GM12878 (cell line): Measurements from ENCODE around the gene SIAH2. TPM values are rescaled to one million over a fixed set of nuclear protein-coding genes. Genes with fewer than 3 reads are reported as not detected.

ENCODE experiments used
- ATAC-seq: fragments of 200-7000 bp; cut with Tn5 transposase; 3 replicates; pipeline ENCODE4 v1.9.1; 2020; ENCODE audit warnings: mild to moderate bottlenecking, moderate library complexity
- BruUV-seq: library from RNA; stranded (reverse); fragments of 400-500 nt; replicated peaks from 2 replicates; lab custom pipeline; 2021; lab: Mats Ljungman, UMichigan
- CTCF ChIA-PET: fragments of 300-600 bp; sonication (Branson Sonifier 250); formaldehyde crosslinking; extraction: SDS; loops from one replicate; lab custom pipeline; 2021; ENCODE audit warnings: inconsistent platforms; lab: Yijun Ruan, JAX
- POLR2A ChIA-PET: fragments of 350-600 bp; formaldehyde crosslinking; extraction: SDS; loops from one replicate; lab custom pipeline; 2021; ENCODE audit warnings: inconsistent platforms; lab: Charles Lee
- RAD21 ChIA-PET: fragments of 300-600 bp; sonication (Branson Sonifier 250); formaldehyde crosslinking; loops from one replicate; lab custom pipeline; 2023; ENCODE audit warnings: antibody characterized with exemption; ENCODE audit not compliant: unreplicated experiment; lab: Charles Lee
- SMC1A ChIA-PET: fragments of 300-600 bp; sonication (Branson Sonifier 250); formaldehyde crosslinking; loops from one replicate; lab custom pipeline; 2023; ENCODE audit not compliant: unreplicated experiment, uncharacterized antibody; lab: Charles Lee
- DNase-seq: peaks from one replicate; pipeline ENCODE4 v3.0.0-alpha.2; 2011; ENCODE audit warnings: low read depth, low spot score
- FAIRE-seq: peaks from 3 replicates; lab custom pipeline; 2011; peaks lifted over from hg19 to GRCh38; lab: Jason Lieb, UNC
- H2AFZ ChIP-seq: 2 replicates; pipeline ENCODE4 v1.6.0; 2011; ENCODE audit warnings: low read depth, low read length, control low read depth; ENCODE audit not compliant: control insufficient read depth
- H3K27ac ChIP-seq: 2 replicates; pipeline ENCODE4 v1.5.1; 2011; ENCODE audit warnings: control low read depth; ENCODE audit not compliant: control insufficient read depth, insufficient read depth
- H3K27me3 ChIP-seq, 2 experiments: replicated peaks in 1 of 2; 2 replicates each; pipeline versions ENCODE4 v1.6.0 to v1.6.1; 2011; ENCODE audit warnings: low read length in 1 of 2; ENCODE audit not compliant: control insufficient read depth in 2 of 2, insufficient read depth in 2 of 2
- H3K36me3 ChIP-seq, 2 experiments: 2 replicates each; pipeline ENCODE4 v1.5.1; 2011; ENCODE audit warnings: low read length in 1 of 2; ENCODE audit not compliant: control insufficient read depth in 2 of 2, insufficient read depth in 2 of 2
- H3K4me1 ChIP-seq: 2 replicates; pipeline ENCODE4 v1.6.1; 2011; ENCODE audit warnings: mild to moderate bottlenecking, low read length, moderate library complexity, mixed read lengths; ENCODE audit not compliant: control insufficient read depth, insufficient read depth
- H3K4me2 ChIP-seq: 2 replicates; pipeline ENCODE4 v1.6.0; 2011; ENCODE audit warnings: control low read depth; ENCODE audit not compliant: control insufficient read depth, insufficient read depth
- H3K4me3 ChIP-seq: fragments of 200-600 bp; sonication (generic); 2 replicates; pipeline ENCODE4 v1.5.1; 2016
- H3K79me2 ChIP-seq: 2 replicates; pipeline ENCODE4 v1.6.0; 2011; ENCODE audit warnings: low read length; ENCODE audit not compliant: control insufficient read depth, insufficient read depth
- H3K9ac ChIP-seq: 2 replicates; pipeline ENCODE4 v1.8.0; 2011; ENCODE audit warnings: low read length, control low read depth, mixed read lengths; ENCODE audit not compliant: control insufficient read depth, insufficient read depth
- H3K9me3 ChIP-seq: replicated peaks from 3 replicates; pipeline ENCODE4 v1.5.1; 2011; ENCODE audit warnings: mild to moderate bottlenecking, low read length; ENCODE audit not compliant: control insufficient read depth, insufficient read depth
- H4K20me1 ChIP-seq: 2 replicates; pipeline ENCODE4 v1.6.0; 2011; ENCODE audit not compliant: control insufficient read depth, insufficient read depth
- BACH1 ChIP-seq: fragments of 450-650 bp; IDR thresholded peaks from 2 replicates; pipeline ENCODE4 v1.6.1; 2017; ENCODE audit warnings: mild to moderate bottlenecking, borderline replicate concordance
- CUX1 ChIP-seq: IDR thresholded peaks from 2 replicates; pipeline ENCODE4 v1.6.1; 2012; ENCODE audit warnings: improper control_type of control experiment, low read depth, low read length; ENCODE audit not compliant: insufficient replicate concordance
- JUND ChIP-seq: IDR thresholded peaks from 2 replicates; pipeline ENCODE4 v1.6.1; 2012; ENCODE audit warnings: low read depth, mild to moderate bottlenecking, low read length, improper control_type of control experiment, moderate library complexity
- MTA2 ChIP-seq: fragments of 450-650 bp; IDR thresholded peaks from 2 replicates; pipeline ENCODE4 v1.6.1; 2016; ENCODE audit warnings: low read depth, mild to moderate bottlenecking, moderate library complexity
- NFYA ChIP-seq: IDR thresholded peaks from 2 replicates; pipeline ENCODE4 v1.6.1; 2011; ENCODE audit warnings: low read depth, mild to moderate bottlenecking, low read length, improper control_type of control experiment, borderline replicate concordance
- NKRF ChIP-seq: fragments of 450-650 bp; conservative IDR thresholded peaks from 2 replicates; pipeline ENCODE4 v1.6.1; 2017; ENCODE audit warnings: mild to moderate bottlenecking, moderate library complexity
- NR2C2 ChIP-seq: IDR thresholded peaks from 2 replicates; pipeline ENCODE4 v1.6.1; 2011; ENCODE audit warnings: borderline replicate concordance, low read depth; ENCODE audit not compliant: control insufficient read depth, insufficient read length
- POLR2AphosphoS2 ChIP-seq: IDR thresholded peaks from 2 replicates; pipeline ENCODE4 v1.6.1; 2011; ENCODE audit warnings: low read depth, mild to moderate bottlenecking, low read length, improper control_type of control experiment, moderate library complexity
- SUPT20H ChIP-seq: IDR thresholded peaks from 2 replicates; pipeline ENCODE4 v1.6.1; 2011; ENCODE audit warnings: low read depth, mild to moderate bottlenecking, low read length, moderate library complexity, borderline replicate concordance; ENCODE audit not compliant: control insufficient read depth
- WRNIP1 ChIP-seq: IDR thresholded peaks from 2 replicates; pipeline ENCODE4 v1.6.1; 2011; ENCODE audit warnings: low read depth, low read length, improper control_type of control experiment, borderline replicate concordance
- YY1 ChIP-seq: IDR thresholded peaks from 2 replicates; pipeline ENCODE4 v1.6.1; 2011; ENCODE audit warnings: low read depth, mild to moderate bottlenecking, low read length
- ZSCAN29 ChIP-seq: fragments of 450-650 bp; IDR thresholded peaks from 2 replicates; pipeline ENCODE4 v1.6.1; 2017; ENCODE audit warnings: mild to moderate bottlenecking, moderate library complexity
- WGBS: methylation state at CpG from one replicate; pipeline ENCODE4 v1.1.6; 2016; ENCODE audit warnings: low lambda C conversion rate; ENCODE audit not compliant: insufficient replicate concordance, insufficient coverage; ENCODE audit errors: missing lambda C conversion rate; 5-methylcytosine and 5-hydroxymethylcytosine counted together
- in situ Hi-C: fragments of 300-500 bp; cut with MboI; formaldehyde crosslinking; loops from 9 replicates; pipeline ENCODE4 v1.14.3; 2018; ENCODE audit warnings: mixed read lengths
- intact Hi-C: fragments of 100-400 bp; cut with micrococcal nuclease; formaldehyde crosslinking; loops from one replicate; pipeline ENCODE4 v1.14.2; 2022; ENCODE audit not compliant: unreplicated experiment
- polyA plus RNA-seq, 11 experiments: library from polyadenylated mRNA; depleted of rRNA in 4 of 11; unstranded in 6 of 11; stranded (reverse) in 5 of 11; fragments of >200 nt; fragmentation: Nextera tagmentation in 4 of 11; fragmentation: Illumina TruSeq in 1 of 11; extraction: Ambion mirVana in 4 of 11; extraction: Trizol in 1 of 11; gene quantifications; 1 replicate in 1 of 11; 2 replicates in 10 of 11; pipeline versions ENCODE4 v1.2.1 to v1.2.3, GENCODE V29; 2011 to 2016; ENCODE audit warnings: inconsistent platforms in 2 of 11, missing spikeins in 2 of 11, low read depth in 1 of 11
- total RNA-seq, 4 experiments: library from RNA; depleted of rRNA in 3 of 4; stranded (reverse); fragments of >200 nt in 3 of 4; fragmentation: Illumina TruSeq in 1 of 4; extraction: Trizol in 1 of 4; gene quantifications; 2 replicates each; pipeline versions ENCODE4 v1.2.1 to v1.2.3, GENCODE V29; 2013 to 2021
- TF ChIP-seq, protein P1 (sequence below): fragments of 450-650 bp; IDR thresholded peaks from 2 replicates; pipeline ENCODE4 v1.6.1; 2017; ENCODE audit warnings: borderline replicate concordance

Gene SIAH2
- total and polyA plus RNA-seq, 10 of the 15 experiments (the other 5 are each of a cell fraction or from before 2014, with no cell fraction given): 3.3 to 51.5 (median 29.7) TPM

- FAIRE-seq: no peak
- Histone ChIP-seq H3K9me3 (no peaks in the 10 kb centered on the region), H3K27ac (no peak overlapping the region), H3K36me3 (no peaks in the 10 kb centered on the region), H3K79me2 (no peaks in the 10 kb centered on the region), H4K20me1 (no peaks in the 10 kb centered on the region), H3K27me3 (no peaks in the 10 kb centered on the region), H3K9ac (no peak overlapping the region), H2AFZ (no peak overlapping the region), H3K4me1 (no peaks in the 10 kb centered on the region), H3K4me2 (no peak overlapping the region), H3K4me3 (no peak overlapping the region)
- 82% methylated on average over 9 of the region's 9 CpGs for WGBS
- BruUV-seq: no TSS peak
- ChIA-PET POLR2A (interaction anchor here (0.6 to 1.8 kb wide), 4 partner anchors 16 to 58 kb away, joined by 3 to 4 read pairs (median 3); partner anchors contain the start of gene ERICH6), CTCF (interaction anchor here (1.1 to 2.2 kb wide), 6 partner anchors 9 to 133 kb away, joined by 3 to 9 read pairs (median 6); no protein-coding TSS in a partner anchor), SMC1A (interaction anchor here (0.7 to 4.0 kb wide), 7 partner anchors 9 to 201 kb away, joined by 3 to 13 read pairs (median 3); partner anchors contain the start of gene SIAH2), RAD21 (interaction anchor here (1.3 to 2.6 kb wide), 2 partner anchors 9 to 33 kb away, joined by 4 to 8 read pairs; partner anchors contain the start of gene SIAH2)
- intact Hi-C loops (no loop called here), in situ Hi-C loops (loop anchor here (10.0 kb wide), 1 partner anchor 415 kb away; no protein-coding TSS in a partner anchor)
- no peak for ATAC-seq
- DNase-seq: no peak
- TF ChIP-seq WRNIP1 (no peak), MTA2 (no peak), BACH1 (no peak), POLR2AphosphoS2 (no peak), NKRF (no peak), ZSCAN29 (no peak), JUND (no peak), NFYA (no peak), YY1 (no peak), NR2C2 (no peak), CUX1 (no peak), SUPT20H (no peak)
- TF ChIP-seq, protein P1, sequence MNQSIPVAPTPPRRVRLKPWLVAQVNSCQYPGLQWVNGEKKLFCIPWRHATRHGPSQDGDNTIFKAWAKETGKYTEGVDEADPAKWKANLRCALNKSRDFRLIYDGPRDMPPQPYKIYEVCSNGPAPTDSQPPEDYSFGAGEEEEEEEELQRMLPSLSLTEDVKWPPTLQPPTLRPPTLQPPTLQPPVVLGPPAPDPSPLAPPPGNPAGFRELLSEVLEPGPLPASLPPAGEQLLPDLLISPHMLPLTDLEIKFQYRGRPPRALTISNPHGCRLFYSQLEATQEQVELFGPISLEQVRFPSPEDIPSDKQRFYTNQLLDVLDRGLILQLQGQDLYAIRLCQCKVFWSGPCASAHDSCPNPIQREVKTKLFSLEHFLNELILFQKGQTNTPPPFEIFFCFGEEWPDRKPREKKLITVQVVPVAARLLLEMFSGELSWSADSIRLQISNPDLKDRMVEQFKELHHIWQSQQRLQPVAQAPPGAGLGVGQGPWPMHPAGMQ: no peak
Observed at GRCh38 chr3:150729682-150730360, 33.1 kb downstream of the SIAH2 start.
